Measurements from ENCODE around the gene PRRG1.
"Not testable (repeated sequence)": the region's sequence is repeated elsewhere in the genome, so short reads cannot be mapped to it uniquely, and the experiment has no call there.

The PRRG1 gene

DNA sequence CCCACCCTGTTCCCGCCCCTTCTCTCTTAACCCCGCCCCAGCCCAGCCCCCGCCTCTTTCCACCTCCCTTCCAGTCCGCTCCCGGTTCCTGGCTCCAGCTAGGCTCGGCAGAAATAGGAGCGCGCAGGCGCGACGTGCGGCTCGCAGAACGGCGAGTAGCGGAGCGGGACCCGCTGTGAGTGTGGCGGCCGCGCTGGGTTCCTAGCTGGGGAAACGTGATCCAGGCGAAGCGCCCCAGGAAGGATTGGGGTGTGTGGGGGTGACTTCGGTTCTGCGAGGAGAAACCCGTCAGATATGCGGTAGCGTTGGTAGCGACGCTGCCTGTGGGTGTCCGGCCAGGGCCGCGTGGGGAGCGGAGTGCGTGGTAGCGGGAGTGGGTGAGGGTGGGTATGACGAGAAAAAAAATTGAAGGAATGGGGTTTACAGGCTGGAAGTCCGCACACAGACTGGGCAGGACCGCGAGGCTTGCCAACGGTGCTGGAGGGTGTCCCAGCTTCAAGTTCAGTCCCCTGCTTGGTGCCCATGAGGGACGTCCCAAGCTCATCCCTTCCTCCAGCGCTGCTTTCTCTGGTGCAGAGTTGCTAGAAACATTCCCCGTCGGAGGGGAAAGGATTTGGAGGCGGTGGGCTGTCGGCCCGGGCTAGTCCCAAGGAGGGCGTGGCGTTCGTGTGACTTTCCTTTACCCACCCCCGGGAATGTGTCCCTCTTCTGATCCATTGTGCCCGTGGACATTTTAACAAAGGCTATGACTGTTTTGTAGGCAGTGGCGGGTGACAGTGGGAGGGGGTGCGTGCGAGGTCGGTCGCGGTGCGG lies at the start of gene PRRG1:
TSS of gene PRRG1 (plus strand) at position 144 of the 813 bp plus-strand sequence. CDS start 56,886 bp downstream, outside the sequence.
- no peak for DNase-seq (ENCODE audit: insufficient read length, low spot score)
- no peak for FAIRE-seq

DNA sequence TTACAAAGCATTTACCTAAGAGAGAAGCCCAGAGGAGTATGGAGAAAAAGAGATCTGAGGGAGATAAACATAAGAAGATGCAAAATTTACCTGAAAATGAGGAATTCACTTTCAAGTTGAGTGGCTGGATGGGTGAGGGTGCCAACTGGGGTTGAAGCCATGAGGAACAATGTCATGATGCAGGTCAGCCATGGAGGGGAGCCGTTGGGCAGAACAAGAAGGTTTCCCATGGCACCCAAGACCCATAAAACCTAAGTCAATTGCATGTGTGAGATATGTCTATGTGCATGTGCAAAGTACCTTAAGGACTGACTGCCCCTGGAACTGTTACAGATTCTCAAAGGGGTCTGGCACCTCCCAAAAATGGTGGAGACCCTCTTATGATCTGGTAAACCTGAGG lies 46.6 kb upstream of the PRRG1 start:
- no peak for FAIRE-seq
- DNase-seq (ENCODE audit: insufficient read length, low spot score): no peak

DNA sequence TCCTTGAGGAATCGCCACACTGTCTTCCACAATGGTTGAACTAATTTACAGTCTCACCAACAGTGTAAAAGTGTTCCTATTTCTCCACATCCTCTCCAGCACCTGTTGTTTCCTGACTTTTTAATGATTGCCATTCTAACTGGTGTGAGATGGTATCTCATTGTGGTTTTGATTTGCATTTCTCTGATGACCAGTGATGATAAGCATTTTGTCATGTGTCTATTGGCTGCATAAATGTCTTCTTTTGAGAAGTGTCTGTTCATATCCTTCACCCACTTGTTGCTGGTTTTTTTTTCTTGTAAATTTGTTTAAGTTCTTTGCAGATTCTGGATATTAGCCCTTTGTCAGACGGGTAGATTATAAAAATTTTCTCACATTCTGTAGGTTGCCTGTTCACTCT lies 43.9 kb upstream of the PRRG1 start:
- not testable (repeated sequence) for FAIRE-seq; DNase-seq (ENCODE audit: insufficient read length, low spot score)

DNA sequence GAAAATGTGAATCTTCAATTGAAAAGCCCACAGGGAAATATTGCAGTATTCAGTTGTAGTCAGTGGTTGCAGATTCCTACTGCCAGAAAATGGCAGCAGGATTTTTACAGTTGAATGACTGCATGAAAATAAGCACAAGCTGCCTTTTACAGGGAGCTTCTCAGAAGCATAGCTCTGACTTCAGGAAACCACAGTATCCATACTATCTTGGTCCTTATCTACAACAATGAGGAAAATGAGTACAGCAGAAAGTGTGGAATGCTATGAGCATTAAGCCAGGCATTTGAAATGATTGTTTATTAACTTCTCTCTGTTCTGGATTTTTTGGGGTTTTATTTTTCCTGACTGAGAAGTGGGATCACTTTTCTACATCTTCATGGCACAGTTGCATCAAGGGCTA lies 34.6 kb upstream of the PRRG1 start:
- DNase-seq (ENCODE audit: insufficient read length, low spot score) (no peak), FAIRE-seq (no peak)

GRCh38 chrX:37315511-37316248 lies 33.5 kb upstream of the PRRG1 start:
- DNase-seq (ENCODE audit: insufficient read length, low spot score) (no peak), FAIRE-seq (no peak)

- no peak for FAIRE-seq
- no peak for DNase-seq (ENCODE audit: insufficient read length, low spot score)
Measured at GRCh38 chrX:37320541-37321203, 28.5 kb upstream of the PRRG1 start.

DNA sequence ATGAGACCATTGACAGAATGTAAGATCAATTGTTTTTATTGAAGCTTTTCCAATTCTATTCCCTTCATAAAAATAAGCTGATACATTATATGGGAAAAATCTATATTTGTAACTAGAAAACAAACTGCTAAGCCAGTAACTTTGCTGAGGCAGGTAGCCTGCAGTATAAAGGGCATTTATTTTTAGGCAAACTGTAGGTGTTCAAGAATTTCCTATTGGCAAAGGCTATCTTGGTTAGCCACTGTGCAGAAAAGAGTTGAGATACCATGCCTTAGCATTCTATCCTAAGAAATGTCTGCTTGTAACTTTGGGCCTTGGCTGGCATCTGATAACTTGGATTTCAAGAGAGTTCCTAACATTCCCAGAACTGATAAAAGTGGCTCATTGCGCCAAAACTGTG lies 18.5 kb upstream of the PRRG1 start:
- no peak for DNase-seq (ENCODE audit: insufficient read length, low spot score)
- no peak for FAIRE-seq

- DNase-seq (ENCODE audit: insufficient read length, low spot score) (no peak), FAIRE-seq (no peak)
Measured at GRCh38 chrX:37331546-37331945, 17.6 kb upstream of the PRRG1 start.

GRCh38 chrX:37332055-37332454 lies 17.1 kb upstream of the PRRG1 start:
- no peak for FAIRE-seq

GRCh38 chrX:37332987-37333658 lies 16.0 kb upstream of the PRRG1 start:
- no peak for FAIRE-seq

More at GRCh38 chrX:37332055-37332454, 17.1 kb upstream of the PRRG1 start:
- DNase-seq (ENCODE audit: insufficient read length, low spot score): no peak

DNA sequence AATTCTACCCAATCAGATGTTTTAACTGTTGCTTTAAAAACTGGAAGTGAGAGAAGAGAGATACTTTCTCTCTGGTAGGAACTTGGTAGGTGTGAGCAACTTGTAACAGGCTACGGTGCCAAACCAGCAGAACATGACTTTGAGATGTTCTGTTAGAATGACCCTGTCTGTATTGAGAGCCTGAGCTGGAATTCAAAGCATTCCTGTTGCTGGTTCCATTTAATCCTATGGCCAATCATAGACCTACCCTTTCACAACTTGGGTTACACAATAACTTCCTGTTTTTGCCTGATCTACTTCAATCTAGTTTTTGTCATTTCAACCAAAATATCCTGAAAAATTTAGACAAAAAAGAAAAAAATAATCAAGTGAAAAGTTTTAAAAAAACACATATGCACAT lies 1.7 kb upstream of the PRRG1 start:
- FAIRE-seq (peak; percentile 39), DNase-seq (ENCODE audit: insufficient read length, low spot score) (no peak)

More at GRCh38 chrX:37332987-37333658, 16.0 kb upstream of the PRRG1 start:
- no peak for DNase-seq (ENCODE audit: insufficient read length, low spot score)

GRCh38 chrX:37348231-37348970 lies 763 bp upstream of the PRRG1 start:
- FAIRE-seq (peak; percentile 44), DNase-seq (ENCODE audit: insufficient read length, low spot score) (no peak)

GRCh38 chrX:37348971-37349220 lies 268 bp upstream of the PRRG1 start:
- no peak for FAIRE-seq
- no peak for DNase-seq (ENCODE audit: insufficient read length, low spot score)

GRCh38 chrX:37350034-37350365 lies 836 bp downstream of the PRRG1 start:
- DNase-seq (ENCODE audit: insufficient read length, low spot score) (no peak), FAIRE-seq (no peak)

DNA sequence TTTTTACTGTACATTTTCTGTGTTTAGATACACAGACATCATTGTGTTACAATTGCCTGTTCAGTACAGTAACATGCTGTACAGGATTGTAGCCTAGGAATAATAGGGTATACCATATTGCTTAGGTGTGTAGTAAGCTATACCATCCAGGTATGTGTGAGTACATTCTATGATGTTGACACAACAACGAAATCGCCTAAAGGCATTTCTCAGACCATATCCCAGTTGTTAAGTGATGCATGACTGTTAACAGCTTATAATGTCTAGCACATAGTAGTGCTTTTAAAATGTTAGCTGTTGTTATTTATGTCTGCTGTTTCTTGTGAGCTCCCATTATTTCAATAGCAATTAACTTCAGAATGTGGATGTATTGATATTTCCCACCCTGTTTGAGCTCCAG lies 4.5 kb downstream of the PRRG1 start:
- no peak for FAIRE-seq

DNA sequence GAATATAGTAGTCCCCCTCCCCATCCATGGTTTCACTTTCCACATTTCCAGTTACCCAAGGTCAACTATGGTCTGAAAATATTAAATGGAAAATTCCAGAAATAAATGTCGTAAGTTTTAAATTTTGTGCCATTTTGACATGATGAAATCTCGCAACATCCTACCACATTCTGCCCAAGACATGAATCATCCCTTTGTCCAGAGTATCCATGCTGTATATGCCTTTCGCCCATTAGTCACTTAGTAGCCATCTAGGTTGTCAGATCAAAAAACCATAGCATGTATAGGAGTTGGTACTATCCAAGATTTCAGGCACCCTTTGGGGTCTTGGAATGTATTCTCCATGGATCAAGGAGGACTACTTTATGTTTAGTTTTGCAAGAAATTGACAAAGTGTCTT lies 8.3 kb downstream of the PRRG1 start:
- FAIRE-seq (no peak), DNase-seq (ENCODE audit: insufficient read length, low spot score) (no peak)

More for the DNA sequence above, 4.5 kb downstream of the PRRG1 start:
- no peak for DNase-seq (ENCODE audit: insufficient read length, low spot score)

DNA sequence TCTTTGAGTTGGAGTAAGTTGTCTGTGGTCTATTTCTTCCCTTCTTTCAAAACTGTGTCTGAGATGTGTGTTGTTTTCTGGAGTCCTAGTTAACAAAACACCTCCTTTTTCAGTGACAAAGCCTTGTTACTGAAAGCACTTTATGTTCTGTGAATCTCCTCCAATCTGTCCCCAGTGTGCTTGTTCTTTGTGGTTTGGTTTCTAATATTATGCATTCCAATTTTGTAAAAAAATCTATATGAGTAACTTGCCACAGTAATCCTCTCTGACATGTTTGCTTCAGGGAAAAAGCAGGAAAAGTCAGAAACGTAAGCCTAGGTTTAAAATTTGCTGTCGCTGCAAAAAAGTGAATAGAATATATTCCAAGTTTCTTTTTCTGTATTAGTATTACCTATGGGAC lies 12.4 kb downstream of the PRRG1 start:
- DNase-seq (ENCODE audit: insufficient read length, low spot score): no peak
- FAIRE-seq: peak; percentile 44

- FAIRE-seq (no peak), DNase-seq (ENCODE audit: insufficient read length, low spot score) (no peak)
Measured at GRCh38 chrX:37364666-37365065, 15.5 kb downstream of the PRRG1 start.

- DNase-seq (ENCODE audit: insufficient read length, low spot score) (no peak), FAIRE-seq (no peak)
Measured at GRCh38 chrX:37367946-37368345, 18.8 kb downstream of the PRRG1 start.

GRCh38 chrX:37370499-37371141 lies 21.5 kb downstream of the PRRG1 start:
- FAIRE-seq: no peak
- no peak for DNase-seq (ENCODE audit: insufficient read length, low spot score)

Data from GM19239 (cell line).